DMS53 treated with DMSO at 0.1 percent for 48 hours (cell line): ENCODE results near the gene KCNN3.

Experiments
- DNase-seq: peaks from one replicate; lab custom pipeline; 2025; ENCODE audit not compliant: unreplicated experiment; lab: John Stamatoyannopoulos, UW

Gene KCNN3

DNA sequence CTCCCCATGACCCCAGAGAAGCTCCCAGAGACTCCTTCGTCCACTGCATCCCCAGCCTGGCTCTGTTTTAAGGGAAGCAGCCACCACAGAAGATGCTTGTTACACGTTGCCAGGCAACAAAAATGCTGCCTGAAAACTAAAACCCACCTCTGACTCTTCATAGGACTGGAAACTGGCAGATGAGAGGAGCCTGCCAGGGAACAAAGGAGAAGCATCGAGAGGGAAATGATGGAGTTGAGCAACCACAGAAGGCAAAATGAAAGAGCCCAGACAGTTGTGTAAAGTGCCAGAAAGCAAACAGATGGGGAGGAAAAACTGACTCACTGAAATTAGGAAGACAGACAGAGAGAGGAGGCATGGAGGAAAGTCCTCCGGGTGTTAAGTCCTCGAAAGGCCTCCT is 118.4 kb downstream of the KCNN3 start:
- DNase-seq: no peak

DNA sequence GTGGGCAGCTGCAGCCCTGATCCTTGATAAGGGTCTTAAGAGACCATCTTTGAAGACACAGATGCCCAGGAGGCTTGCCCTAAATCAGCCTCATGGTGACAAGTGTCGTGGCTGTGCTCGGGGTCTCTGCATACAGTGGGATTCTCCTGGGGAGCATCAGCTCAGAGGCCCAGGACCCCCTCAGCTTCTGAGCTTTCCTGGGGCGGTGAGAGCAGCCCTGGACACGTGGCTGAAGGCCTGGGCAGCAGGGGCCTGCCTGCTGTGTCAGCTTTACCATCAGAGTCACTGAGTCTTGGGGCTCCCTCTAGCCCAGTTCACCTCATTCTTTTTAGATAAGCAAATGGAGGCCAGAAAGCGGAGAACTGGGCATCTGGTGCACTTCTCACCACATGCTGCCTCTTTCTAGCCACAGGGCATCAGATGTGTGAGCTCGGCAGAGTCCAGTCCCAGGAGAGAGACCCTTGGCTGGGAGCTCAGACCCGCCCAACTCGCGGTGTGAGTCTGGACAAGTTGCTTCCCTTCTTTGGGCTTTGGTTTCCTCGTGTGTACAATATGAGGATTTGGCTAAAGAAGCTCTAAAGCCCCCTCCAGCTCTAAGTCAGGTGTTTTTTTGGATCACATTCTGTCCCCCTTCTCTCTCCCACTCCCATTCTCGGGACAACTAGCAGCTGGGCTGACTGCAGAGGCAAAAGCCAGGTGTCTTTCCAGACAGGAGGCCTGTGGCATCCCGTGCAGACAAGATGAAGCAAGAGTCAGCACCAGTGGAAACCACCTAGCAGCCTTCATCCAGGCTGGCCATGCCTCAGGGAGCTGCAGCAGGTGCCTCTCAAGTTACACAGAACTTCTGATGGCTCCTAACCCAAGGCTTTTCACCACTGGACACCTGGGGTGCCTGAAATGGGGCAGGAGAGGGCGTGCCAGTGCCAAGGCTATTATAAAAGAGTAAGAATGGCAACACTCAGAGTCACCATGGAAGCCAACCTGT is 119.1 kb downstream of the KCNN3 start:
- no peak for DNase-seq

DNA sequence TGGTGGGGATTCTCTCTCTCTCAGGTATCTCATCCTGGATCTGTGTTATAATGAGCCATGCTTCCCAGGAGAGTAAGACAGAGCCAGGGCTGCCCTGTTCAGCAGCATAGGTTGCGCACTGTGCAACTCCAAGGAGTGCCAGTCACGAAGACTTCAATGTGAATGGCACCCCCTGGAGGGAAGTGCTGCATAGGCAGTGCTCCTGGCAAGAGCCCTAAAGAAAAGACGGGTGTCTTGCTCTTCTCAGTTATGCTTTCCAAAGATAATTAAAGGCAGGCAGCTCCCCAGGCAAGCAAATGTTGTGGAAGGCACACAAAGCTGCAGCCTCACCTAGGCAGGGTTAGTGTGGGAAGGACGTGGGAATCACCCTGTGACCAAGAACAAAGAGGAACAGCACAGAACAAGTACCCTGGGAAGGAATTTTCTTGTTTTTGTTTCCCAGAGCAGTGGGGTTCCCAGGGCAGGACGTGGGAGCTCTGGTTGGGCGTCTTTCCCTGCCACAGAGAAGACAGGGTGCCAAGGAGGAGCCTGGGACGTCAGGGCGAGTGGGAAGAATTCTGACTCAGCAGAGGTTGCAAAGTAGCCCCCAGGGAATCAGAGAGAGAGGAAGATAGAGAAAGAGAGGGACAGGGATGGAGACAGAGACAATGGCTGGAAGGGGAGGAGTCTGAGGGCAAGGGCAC is 120.9 kb downstream of the KCNN3 start:
- no peak for DNase-seq

DNA sequence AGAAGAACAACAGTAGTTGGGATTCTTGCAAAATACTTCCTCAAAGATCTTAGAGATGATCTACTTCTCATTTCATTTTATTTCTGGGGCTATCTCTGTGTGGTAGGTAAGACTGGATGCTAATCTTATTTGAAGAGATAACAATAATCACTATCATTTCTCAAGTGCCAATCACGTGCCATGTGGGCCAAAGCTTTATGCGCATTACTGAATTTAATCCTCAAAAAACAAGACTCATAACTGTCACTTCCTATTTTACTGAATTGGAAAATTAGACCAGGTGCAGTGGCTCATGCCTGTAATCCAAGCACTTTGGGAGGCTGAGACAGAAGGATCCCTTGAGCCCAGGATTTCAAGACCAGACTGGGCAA is 121.7 kb downstream of the KCNN3 start:
- DNase-seq: no peak

DNA sequence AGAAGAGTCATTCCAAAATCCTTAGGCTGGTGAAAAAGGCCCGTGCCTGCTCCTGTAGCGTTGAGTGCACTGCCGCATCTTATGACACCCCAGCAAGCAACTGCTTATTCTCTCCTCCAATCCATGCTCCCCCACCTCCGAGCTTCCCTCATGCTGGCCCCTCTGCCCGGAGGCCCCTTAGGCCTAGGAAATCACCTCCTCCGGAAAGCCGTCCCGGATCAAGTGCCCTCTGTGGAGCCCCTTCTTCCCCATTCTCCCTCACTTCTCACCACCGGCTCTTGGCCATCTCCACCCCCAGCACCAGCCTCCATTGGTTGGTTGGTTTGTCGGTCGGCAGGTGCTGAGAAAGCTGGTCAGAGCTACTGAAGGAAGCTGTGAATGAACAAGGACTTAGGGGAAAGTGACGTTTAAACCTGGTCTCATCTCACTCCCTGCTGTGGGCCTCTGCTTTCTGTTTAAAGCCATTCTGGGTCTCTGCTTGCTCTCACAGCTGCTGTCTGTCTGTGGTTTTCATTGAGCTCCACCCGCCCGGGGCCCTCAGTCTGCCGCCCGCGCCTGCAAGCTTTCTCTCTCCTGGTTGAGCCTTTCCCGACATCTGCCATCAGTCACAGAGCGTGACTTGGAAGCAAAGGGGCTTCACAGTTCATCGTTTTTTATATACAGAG is 122.2 kb downstream of the KCNN3 start:
- DNase-seq: no peak

DNA sequence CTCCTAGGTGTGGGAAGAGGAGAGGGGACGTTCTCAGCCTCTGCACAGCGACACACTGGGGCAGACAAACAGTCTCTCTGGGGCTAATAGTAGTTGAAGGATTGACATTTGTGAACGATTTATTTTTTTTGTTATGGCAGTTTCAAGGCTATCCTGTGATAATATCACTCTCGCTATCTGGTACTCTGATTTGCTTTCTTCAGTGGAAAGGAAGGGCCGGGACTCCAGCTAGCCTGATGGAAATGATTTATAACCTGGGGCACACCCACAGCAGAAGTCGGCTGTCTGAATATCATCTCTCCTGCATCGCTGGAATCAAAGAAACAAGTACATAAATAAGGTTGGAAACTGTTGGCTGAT is 122.7 kb downstream of the KCNN3 start:
- no peak for DNase-seq

DNA sequence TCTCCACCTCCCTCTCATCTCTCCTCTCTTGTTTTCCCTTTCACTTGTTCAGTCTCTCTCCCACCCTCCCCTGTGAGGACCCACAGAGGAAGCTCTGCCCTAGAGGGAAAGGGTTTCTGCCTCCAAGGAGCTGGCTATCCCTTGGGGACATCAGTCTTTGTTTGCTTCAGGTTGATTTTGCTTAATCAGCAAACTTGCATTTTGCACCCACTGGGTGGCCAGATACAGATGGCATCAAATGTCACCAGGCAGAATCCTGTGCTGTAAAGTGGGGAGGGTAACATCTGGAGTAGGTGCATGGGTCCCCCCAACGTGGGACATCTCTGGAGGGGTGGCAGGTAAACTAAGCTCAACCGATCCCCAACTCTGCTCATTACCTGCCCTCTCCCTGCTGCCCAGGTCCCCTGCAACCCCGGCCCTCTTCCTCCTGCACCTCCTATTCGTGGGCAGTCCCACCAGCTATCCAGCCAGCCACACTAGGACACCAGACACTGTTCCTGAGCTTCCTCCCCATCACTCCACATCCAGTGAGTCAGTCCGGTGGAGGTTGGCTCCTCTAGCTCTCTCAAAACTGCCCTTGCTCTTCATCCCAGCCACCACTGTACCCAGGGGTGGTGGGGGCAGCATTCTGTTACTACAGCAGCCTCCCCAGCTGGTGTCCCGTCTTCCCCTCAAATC is 123.3 kb downstream of the KCNN3 start:
- DNase-seq: no peak

DNA sequence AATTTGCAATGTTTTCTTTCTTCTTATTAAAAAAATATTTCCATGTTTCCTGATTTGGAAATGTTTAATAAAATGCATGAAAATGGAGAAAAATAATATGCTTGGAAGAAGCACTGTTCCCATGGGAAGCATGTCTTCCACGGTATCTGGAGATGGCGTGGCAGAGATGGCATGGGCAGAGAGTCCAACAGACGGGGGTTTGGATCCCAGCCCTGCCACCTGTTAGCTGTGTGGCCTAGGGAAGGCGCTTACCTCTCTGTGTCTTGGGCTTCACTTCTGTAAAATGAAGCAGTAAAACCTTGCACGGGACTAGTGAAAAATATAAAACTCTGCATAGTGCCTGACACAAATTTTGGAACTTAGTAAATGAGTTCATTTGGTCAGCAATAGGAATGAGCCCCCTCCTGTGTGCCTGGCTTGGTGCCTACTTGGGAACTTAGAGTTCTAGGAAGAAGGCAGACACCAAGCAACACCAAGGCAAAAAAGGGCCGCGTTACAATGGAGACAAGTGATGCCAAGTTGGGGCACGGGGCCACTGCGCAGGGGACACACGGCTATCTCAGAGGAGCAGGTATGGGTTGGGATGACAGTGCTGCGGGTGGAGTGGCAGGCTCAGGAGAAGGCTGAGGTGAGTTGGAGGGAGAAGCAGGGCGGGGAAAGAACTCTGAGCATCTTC is 124.2 kb downstream of the KCNN3 start:
- no peak for DNase-seq

DNA sequence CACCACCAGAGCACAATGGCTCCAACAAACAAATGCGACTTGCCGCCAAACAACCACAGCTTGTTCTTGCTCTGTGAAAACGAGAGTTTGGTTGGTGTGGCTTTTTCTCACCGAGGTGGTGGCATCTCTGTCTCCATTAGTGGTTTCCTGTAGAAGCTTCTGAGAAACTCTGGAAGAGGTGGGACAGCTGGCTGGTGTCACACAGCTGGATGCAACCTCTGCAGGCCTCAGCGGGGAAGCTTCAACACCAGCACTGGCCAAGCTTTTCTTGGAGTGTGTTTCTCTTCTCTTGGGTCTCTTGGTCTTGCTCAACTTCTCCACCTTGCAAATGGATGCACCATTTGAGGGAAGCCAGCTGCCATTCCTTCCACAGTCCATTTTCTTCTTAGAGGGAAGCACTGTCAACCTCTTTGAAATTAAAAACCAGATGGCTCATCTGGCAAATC is 124.8 kb downstream of the KCNN3 start:
- DNase-seq: no peak

DNA sequence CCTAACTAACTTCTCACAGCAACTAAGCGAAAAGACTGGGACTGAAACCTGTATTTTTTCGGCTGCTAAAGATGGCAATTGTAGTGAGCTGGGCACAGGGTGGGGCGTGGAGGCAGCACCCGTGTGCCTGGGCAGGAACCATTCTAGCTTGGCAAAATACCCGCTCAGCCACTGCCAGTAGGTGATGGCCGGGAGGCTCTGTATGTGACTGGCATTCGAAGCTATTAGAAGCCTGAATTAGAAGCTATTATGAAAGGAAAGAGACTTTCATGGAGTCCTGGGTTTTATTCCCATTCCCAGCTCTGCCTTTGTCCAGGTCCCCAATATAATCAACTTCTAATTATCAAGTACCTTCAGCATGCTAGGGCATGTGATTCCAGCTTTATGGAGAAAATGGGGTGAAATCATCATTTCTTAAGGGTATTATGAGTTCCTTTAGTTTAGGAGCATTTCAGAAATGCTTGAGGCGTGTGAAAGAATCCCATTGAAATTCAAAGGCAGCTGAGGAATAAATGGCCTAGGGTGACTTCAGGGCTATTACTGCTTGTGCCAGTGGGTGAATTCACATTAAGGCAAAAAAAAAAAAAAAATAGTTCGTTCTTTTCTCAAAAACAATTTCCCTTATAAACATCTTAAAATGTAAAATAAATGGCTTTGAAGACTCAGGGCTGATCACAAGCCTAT is 125.6 kb downstream of the KCNN3 start:
- DNase-seq: no peak

DNA sequence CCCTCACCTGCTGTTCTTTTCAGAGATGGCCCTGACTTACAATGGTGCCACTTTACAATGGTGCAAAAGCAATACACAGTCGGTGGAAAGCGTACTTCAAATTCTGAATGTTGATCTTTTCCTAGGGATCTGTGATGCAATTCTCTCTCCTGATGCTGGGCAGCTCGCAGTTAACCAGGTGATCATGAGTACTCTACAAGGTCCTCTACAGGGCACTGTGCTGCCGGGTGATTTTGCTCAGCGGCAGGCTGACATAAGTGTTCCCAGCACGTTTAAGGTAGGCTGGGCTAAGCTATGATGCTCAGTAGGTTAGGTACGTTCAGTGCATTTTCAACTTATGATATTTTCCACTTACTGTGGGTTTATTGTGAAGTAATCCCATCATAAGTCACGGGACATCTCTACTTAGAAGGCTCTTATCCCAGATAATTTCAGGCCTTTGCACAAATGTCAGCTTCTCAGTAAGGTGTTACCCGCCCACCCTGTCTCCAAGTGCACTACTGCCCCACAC is 126.5 kb downstream of the KCNN3 start:
- DNase-seq: no peak

DNA sequence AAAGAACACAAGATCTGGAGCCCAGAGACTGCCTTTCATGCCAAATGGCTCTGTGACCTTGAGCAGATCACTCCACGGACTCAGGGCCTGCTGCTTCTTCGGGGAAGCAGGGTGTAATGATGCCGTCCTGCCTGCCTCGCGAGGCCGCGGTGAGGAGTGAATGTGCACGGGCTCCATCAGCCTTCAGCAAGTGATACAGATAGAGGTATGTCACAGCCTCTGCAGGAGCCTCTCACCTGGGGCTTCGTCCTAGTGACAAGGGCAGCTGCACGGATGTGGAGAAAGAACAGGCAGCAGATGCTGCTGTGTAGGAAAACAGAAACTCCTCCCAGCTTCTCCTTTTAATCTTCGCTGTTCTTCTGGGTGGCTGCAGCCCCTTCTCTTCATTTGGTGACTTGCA is 127.5 kb downstream of the KCNN3 start:
- DNase-seq: no peak

DNA sequence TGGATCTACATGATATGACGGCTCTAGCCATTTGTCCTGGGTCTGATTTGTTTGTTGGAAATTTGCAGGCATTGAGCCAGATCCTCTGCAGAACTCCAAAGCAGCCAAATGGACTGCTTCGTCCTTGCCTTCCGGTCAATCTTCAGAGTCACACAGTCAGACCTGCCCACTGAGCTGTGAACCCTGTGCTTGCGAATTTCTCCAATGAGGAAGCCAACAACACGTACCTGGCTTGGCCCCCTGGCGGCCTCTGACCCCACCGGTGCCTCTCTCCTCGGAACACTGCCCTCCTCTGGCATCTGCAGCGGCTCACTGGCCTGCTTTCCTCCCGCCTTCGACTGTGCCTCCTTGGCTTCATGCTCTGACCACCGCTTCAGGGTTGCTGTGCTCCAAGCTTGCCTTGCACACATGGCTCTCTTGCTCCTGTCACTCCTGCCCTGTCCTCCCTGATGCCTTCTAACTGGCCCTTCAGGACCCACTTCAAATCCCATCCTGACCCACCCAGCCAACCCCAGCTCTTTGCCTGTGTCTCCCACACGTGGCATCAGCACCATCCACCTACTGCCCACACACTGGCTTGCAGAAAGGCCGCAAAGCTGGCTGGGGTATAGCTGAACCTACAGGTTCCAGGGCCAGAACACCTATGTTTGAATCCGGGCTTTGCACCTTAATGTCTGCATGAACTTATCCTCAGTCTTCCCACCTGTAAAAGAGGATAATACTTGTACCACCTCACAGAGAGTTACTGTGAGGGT is 128.2 kb downstream of the KCNN3 start:
- DNase-seq: no peak

DNA sequence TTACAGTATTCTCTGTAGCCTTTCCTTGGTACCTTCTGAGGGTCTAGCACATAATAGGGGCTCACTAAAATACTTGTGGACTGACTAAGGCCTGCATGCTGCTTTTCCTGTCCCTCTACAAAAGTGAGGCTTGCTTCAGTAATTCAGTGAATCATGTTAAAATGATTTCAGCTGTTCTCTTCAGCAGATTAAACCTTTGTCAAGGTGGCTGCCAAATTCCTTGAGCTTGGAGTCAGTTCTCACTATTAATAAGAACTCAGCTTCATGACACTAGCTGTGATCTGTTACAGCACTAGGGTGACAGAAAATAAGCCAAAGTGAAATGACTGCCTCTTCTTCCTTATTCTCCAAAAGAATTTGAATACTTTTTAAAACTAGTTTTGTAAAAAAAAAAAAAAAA is 128.8 kb downstream of the KCNN3 start:
- no peak for DNase-seq

DNA sequence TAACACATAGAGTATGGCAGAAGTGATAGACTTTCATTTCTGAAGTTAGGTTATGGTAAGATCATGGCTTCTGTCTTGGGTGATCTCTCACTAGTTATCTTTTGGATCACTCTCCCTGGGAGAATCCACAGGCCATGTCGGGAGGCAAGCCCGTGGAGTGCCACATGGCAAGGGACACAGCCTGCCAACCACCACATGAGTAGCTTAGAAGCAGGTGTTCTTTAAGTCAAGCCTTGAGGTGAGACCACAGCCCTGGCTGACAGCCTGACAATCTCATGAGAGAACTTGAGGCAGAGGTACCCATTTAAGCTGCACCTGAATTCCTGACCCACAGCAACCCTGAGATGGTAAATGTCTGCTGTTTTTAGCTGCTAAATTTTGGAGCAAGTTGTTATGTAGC is 130.4 kb downstream of the KCNN3 start:
- DNase-seq: no peak

DNA sequence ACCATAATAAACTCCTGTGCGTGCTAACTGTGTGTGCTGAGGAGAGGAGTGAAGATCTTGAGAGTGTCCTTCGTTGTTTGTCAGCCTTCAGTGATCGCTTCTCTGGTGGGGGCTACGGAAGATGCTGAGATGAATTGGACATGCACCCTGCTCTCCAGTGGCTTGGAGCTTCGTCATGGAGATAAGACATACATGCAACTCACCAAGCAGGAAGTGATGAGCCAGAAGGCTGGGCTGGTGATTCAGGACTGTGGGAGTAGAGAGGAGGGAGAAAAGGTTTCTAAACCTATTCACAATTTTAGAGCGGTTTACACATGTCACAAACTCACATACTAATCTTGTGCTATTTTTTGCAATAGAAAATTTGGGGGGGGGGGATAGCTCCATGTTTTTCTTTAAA is 133.2 kb downstream of the KCNN3 start:
- DNase-seq: no peak

DNA sequence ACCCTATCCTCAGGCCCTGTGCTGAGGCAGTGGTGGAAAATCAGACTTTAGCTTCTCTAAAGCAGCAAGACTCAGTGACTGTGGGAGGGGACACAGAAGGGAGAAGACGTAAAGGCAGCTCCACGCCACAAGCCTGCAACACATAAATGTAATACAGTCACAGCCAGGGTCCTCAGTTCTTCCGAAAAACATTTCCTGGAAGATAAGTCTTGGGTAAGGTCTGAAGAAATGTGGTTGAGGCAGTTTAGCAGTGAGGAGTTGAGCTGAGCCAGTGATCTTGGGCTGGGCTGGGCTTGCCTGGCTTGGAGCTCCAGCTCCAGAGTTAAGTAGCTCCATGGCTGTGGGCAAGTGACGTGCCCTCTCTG is 134.3 kb downstream of the KCNN3 start:
- no peak for DNase-seq

DNA sequence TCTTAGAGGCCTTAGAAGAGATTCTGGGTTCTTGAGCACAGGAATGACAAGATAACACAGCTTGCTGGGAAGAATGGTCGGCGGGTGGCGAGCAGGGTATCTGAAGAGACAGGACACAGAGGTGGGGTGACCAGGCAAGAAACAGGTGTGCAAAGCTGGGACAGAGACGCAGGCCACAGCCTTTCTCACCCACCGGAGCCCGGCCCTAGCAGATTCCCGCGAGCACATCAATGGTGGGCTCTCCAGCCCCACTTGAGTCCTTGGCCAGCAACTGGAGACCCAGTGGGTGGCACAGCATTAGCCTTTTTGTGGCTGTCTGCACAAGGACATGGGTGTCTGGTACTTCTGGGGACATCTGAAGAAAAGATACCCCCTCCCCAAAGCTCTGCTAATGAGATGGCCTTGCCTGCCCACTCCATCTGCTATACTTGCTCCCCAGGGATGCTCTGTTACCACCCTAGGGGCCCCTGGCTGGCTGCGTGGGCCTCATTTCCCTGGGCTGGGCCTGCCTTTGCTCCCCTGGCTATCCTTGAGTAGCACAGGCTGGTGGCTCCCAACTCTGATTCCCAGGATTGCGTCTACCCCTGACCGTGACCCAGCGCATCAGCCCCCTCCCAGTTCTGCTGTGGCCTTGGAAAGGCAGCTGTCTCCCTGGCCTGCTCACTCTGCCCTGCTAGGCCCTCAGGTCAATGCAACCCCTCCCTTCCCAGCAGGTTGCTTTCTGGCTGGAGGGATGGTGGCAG is 134.8 kb downstream of the KCNN3 start:
- no peak for DNase-seq

DNA sequence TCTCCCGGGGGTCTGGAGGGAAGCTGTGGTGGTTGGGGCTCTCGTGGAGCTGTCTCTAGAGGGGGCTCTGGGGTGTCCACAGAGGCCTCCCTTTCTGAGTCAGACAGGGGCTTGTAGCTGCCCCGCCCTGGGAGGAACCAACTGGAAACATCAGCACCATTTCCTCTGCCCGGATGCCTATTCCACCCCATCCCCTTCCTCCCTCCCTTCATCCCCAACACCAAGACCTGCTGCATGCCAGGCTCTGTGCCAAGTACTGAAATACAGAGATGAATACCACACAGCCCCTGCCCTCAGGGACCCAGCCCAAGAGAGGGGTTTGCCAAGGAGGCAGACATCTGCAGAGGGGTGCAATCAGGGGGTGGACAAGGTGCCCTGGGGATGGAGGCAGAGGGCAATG is 136.5 kb downstream of the KCNN3 start:
- DNase-seq: no peak
